Gastrocnemius medialis (tissue), 4 donors: ENCODE results near the gene TAF3.

Experiments
- CTCF ChIP-seq, 5 experiments: fragments of 450-650 bp in 3 of 5; fragments of 200-600 bp in 2 of 5; sonication (generic) in 2 of 5; IDR thresholded peaks in 4 of 5; conservative IDR thresholded peaks in 1 of 5; 1 replicate in 4 of 5; 2 replicates in 1 of 5; pipeline ENCODE4 v1.5.1; 2016 to 2019; ENCODE audit warnings: antibody characterized with exemption in 5 of 5, mild to moderate bottlenecking in 3 of 5, moderate library complexity in 3 of 5
- POLR2A ChIP-seq, 2 donors: fragments of 450-650 bp; IDR thresholded peaks; one replicate each; pipeline ENCODE4 v1.6.1; 2017; ENCODE audit warnings: antibody characterized with exemption in 2 of 2, mild to moderate bottlenecking in 2 of 2, moderate library complexity in 2 of 2

GRCh38 chr10:8045726-8046494 lies 227.6 kb downstream of the TAF3 start:
- TF ChIP-seq CTCF (IDR thresholded peaks at IDR 0.05 in 4 of 5, conservative IDR thresholded peaks at IDR 0.05 in 1 of 5) = no peak
- TF ChIP-seq POLR2A (IDR thresholded peaks at IDR 0.05) = no peak
